Endothelial cell of umbilical vein (primary cell): ENCODE results near the gene IL22RA1. TPM values are rescaled to one million over a fixed set of nuclear protein-coding genes. Genes with fewer than 3 reads are reported as not detected.

Experiments used
- BruUV-seq: library from RNA; stranded (reverse); fragments of 400-500 nt; replicated peaks from 2 replicates; lab custom pipeline; 2021; lab: Mats Ljungman, UMichigan
- CTCF ChIA-PET: fragments of 300-600, 350-600 bp; sonication (Branson Sonifier 250); formaldehyde crosslinking; loops from one replicate; lab custom pipeline; 2021; ENCODE audit warnings: antibody characterized with exemption, inconsistent platforms; lab: Charles Lee
- POLR2A ChIA-PET: fragments of 300-600, 350-600 bp; sonication (Branson Sonifier 250); formaldehyde crosslinking; loops from one replicate; lab custom pipeline; 2021; ENCODE audit warnings: antibody characterized with exemption, inconsistent platforms; lab: Charles Lee
- DNase-seq: peaks from one replicate; pipeline ENCODE4 v3.0.0-alpha.2; 2011; ENCODE audit warnings: low read depth, low spot score
- FAIRE-seq: peaks from 2 replicates; lab custom pipeline; 2011; peaks lifted over from hg19 to GRCh38; lab: Jason Lieb, UNC
- H2AFZ ChIP-seq: 2 replicates; pipeline ENCODE4 v1.6.0; 2012; ENCODE audit warnings: low read depth, low read length, control low read depth, inconsistent platforms
- H3K27ac ChIP-seq: 2 replicates; pipeline ENCODE4 v1.5.1; 2011; ENCODE audit warnings: low read depth, mild to moderate bottlenecking, control low read depth, low read length, moderate library complexity; ENCODE audit not compliant: insufficient read depth
- H3K27me3 ChIP-seq, 2 experiments: 2 replicates each; pipeline versions ENCODE4 v1.6.0 to v1.6.1; 2011; ENCODE audit warnings: low read length in 2 of 2, mixed read lengths in 1 of 2; ENCODE audit not compliant: control insufficient read depth in 2 of 2, insufficient read depth in 2 of 2
- H3K36me3 ChIP-seq, 2 experiments: 2 replicates in 1 of 2; 3 replicates in 1 of 2; pipeline ENCODE4 v1.5.1; 2011; ENCODE audit warnings: low read length in 2 of 2, mild to moderate bottlenecking in 1 of 2, moderate library complexity in 1 of 2; ENCODE audit not compliant: control insufficient read depth in 2 of 2, insufficient read depth in 2 of 2; ENCODE audit errors: extremely low read depth in 1 of 2
- H3K4me1 ChIP-seq: 3 replicates; pipeline ENCODE4 v1.5.1; 2011; ENCODE audit warnings: mild to moderate bottlenecking, low read length; ENCODE audit not compliant: control insufficient read depth, insufficient read depth; ENCODE audit errors: extremely low read depth
- H3K4me2 ChIP-seq: 2 replicates; pipeline ENCODE4 v1.6.1; 2011; ENCODE audit warnings: low read length, control low read depth, mixed read lengths; ENCODE audit not compliant: insufficient read depth
- H3K4me3 ChIP-seq, 3 experiments: fragments of 200-600 bp in 1 of 3; sonication (generic), shearing (Covaris generic) in 1 of 3; replicated peaks in 1 of 3; 2 replicates each; pipeline ENCODE4 v1.5.1; 2011 to 2016; ENCODE audit warnings: control low read depth in 3 of 3, low read length in 3 of 3, mild to moderate bottlenecking in 2 of 3, inconsistent platforms in 1 of 3, low read depth in 1 of 3, moderate library complexity in 1 of 3; ENCODE audit not compliant: insufficient read depth in 1 of 3
- H3K79me2 ChIP-seq: 2 replicates; pipeline ENCODE4 v1.6.0; 2012; ENCODE audit warnings: low read length, inconsistent platforms; ENCODE audit not compliant: control insufficient read depth, insufficient read depth
- H3K9ac ChIP-seq: replicated peaks from 2 replicates; pipeline ENCODE3; 2011; ENCODE audit warnings: low read length, control low read depth; ENCODE audit not compliant: insufficient read depth; ENCODE audit errors: extremely low read depth
- H3K9me1 ChIP-seq: replicated peaks from 3 replicates; pipeline ENCODE4 v1.6.0; 2011; ENCODE audit warnings: mild to moderate bottlenecking, low read length; ENCODE audit not compliant: control insufficient read depth, insufficient read depth; ENCODE audit errors: extremely low read depth
- H3K9me3 ChIP-seq: replicated peaks from 2 replicates; pipeline ENCODE4 v1.5.1; 2012; ENCODE audit warnings: low read length, inconsistent platforms; ENCODE audit not compliant: control insufficient read depth, insufficient read depth
- H4K20me1 ChIP-seq: replicated peaks from 2 replicates; pipeline ENCODE3; 2011; ENCODE audit warnings: mild to moderate bottlenecking, low read length; ENCODE audit not compliant: control insufficient read depth, insufficient read depth; ENCODE audit errors: extremely low read depth
- CTCF ChIP-seq, 2 donors: IDR thresholded peaks; 1 replicate in 1 of 2; 2 replicates in 1 of 2; pipeline ENCODE4 v1.5.1; 2011; ENCODE audit warnings: low read length in 2 of 2, mild to moderate bottlenecking in 2 of 2, moderate library complexity in 2 of 2, control low read depth in 1 of 2, inconsistent platforms in 1 of 2, low read depth in 1 of 2; ENCODE audit not compliant: insufficient read depth in 1 of 2; ENCODE audit errors: extremely low read depth in 1 of 2
- EZH2 ChIP-seq: IDR thresholded peaks from 2 replicates; pipeline ENCODE4 v1.6.1; 2012; ENCODE audit warnings: borderline replicate concordance, low read depth, mild to moderate bottlenecking, moderate library complexity, low read length, inconsistent platforms; ENCODE audit not compliant: severe bottlenecking
- GATA2 ChIP-seq: IDR thresholded peaks from 2 replicates; pipeline ENCODE4 v1.7.0; 2011; ENCODE audit warnings: low read depth, mild to moderate bottlenecking, moderate library complexity, mixed read lengths, low read length; ENCODE audit not compliant: insufficient read length, insufficient read depth
- JUN ChIP-seq: IDR thresholded peaks from 2 replicates; pipeline ENCODE4 v1.6.1; 2011; ENCODE audit warnings: borderline replicate concordance, low read depth; ENCODE audit not compliant: insufficient read length, insufficient read depth
- MAX ChIP-seq: IDR thresholded peaks from 2 replicates; pipeline ENCODE4 v1.6.1; 2011; ENCODE audit not compliant: insufficient read depth, insufficient read length
- MYC ChIP-seq: IDR thresholded peaks from one replicate; pipeline ENCODE4 v1.6.1; 2011; ENCODE audit warnings: mild to moderate bottlenecking, low read depth, low read length
- POLR2A ChIP-seq: IDR thresholded peaks from 2 replicates; pipeline ENCODE4 v1.6.1; 2012; ENCODE audit warnings: low read depth, mild to moderate bottlenecking, control low read depth, low read length
- POLR2AphosphoS5 ChIP-seq: IDR thresholded peaks from 2 replicates; pipeline ENCODE4 v1.6.1; 2012; ENCODE audit warnings: low read depth, mild to moderate bottlenecking, control low read depth, low read length, moderate library complexity; ENCODE audit not compliant: insufficient read depth
- dilution Hi-C: fragments of 300-500 bp; cut with MboI; formaldehyde crosslinking; loops from one replicate; pipeline ENCODE4 v1.15.0; 2019; ENCODE audit warnings: low sequenced_read_pairs; ENCODE audit not compliant: extremely low pct_ligation_motif_present
- intact Hi-C: fragments of 100-400 bp; cut with micrococcal nuclease; formaldehyde crosslinking; loops from one replicate; pipeline ENCODE4 v1.10.0; 2022
- polyA plus RNA-seq, 4 experiments: library from polyadenylated mRNA; depleted of rRNA in 3 of 4; stranded (reverse) in 3 of 4; unstranded in 1 of 4; fragments of >200 nt; gene quantifications; 2 replicates each; pipeline versions ENCODE4 v1.2.1 to v1.2.3, GENCODE V29; 2011 to 2012; ENCODE audit warnings: missing spikeins in 1 of 4
- total RNA-seq: library from RNA; stranded (reverse); gene quantifications from 2 replicates; pipeline ENCODE4 v1.2.3, GENCODE V29; 2021

The IL22RA1 gene
- total and polyA plus RNA-seq, 2 donors (not counting 3 experiments of a cell fraction or from before 2014, with no cell fraction given) = not detected

- ChIA-PET CTCF (interaction anchor here (1.2 to 4.1 kb wide), 6 partner anchors 8 to 435 kb away, joined by 3 to 18 read pairs (median 4); no protein-coding TSS in a partner anchor), POLR2A (no interaction called here)
- Histone ChIP-seq H3K4me1 (peaks cover 11% of the 10 kb centered on the region), H3K79me2 (no peaks in the 10 kb centered on the region), H3K27ac (no peak overlapping the region), H4K20me1 (no peaks in the 10 kb centered on the region), H3K27me3 (peaks cover 11% of the 10 kb centered on the region in 2 experiments), H3K36me3 (no peaks in the 10 kb centered on the region), H3K4me3 (no peak overlapping the region), H2AFZ (no peak overlapping the region), H3K9ac (no peak overlapping the region), H3K9me3 (no peaks in the 10 kb centered on the region), H3K9me1 (no peaks in the 10 kb centered on the region), H3K4me2 (no peak overlapping the region)
- FAIRE-seq (no peak), DNase-seq (no peak)
- TF ChIP-seq EZH2 = no peak
- TF ChIP-seq JUN = no peak
- TF ChIP-seq GATA2 = no peak
- dilution Hi-C loops (no loop called here), intact Hi-C loops (loop anchor here (5.0 kb wide), 1 partner anchor 434 kb away; no protein-coding TSS in a partner anchor)
- no TSS peak for BruUV-seq
Observed at GRCh38 chr1:24152631-24153494, 9.9 kb upstream of the IL22RA1 start.

GRCh38 chr1:24151175-24151533 lies 8.2 kb upstream of the IL22RA1 start:
- Histone ChIP-seq H3K4me3 (no peak overlapping the region), H3K9me3 (no peaks in the 10 kb centered on the region), H3K9ac (no peak overlapping the region), H2AFZ (no peak overlapping the region), H3K36me3 (no peaks in the 10 kb centered on the region), H3K27ac (no peak overlapping the region), H3K27me3 (peaks cover 11% of the 10 kb centered on the region in 2 experiments), H3K4me1 (peaks cover 11% of the 10 kb centered on the region), H3K79me2 (no peaks in the 10 kb centered on the region), H4K20me1 (no peaks in the 10 kb centered on the region), H3K4me2 (no peak overlapping the region), H3K9me1 (no peaks in the 10 kb centered on the region)
- dilution Hi-C loops (no loop called here), intact Hi-C loops (loop anchor here (5.0 kb wide), 1 partner anchor 436 kb away; no protein-coding TSS in a partner anchor)
- FAIRE-seq = no peak
- ChIA-PET POLR2A (no interaction called here), CTCF (interaction anchor here (0.9 to 2.8 kb wide), 7 partner anchors 13 to 436 kb away, joined by 3 to 81 read pairs (median 16); partner anchors contain the start of gene MYOM3)
- no peak for DNase-seq
- TF ChIP-seq MAX (no peak), GATA2 (no peak), EZH2 (no peak), CTCF (IDR thresholded peaks at IDR 0.05; ENCODE audit: extremely low read depth in 1 of 2, insufficient read depth in 1 of 2, low read depth in 1 of 2, low read length in 2 of 2) (no peak), JUN (no peak), POLR2A (no peak), POLR2AphosphoS5 (no peak), MYC (no peak)
- no TSS peak for BruUV-seq
